HCT116 (cell line): ENCODE results near the gene RNF217. TPM values are rescaled to one million over a fixed set of nuclear protein-coding genes. Genes with fewer than 3 reads are reported as not detected.

Experiments
- ATAC-seq: fragments of 200-7000 bp; cut with Tn5 transposase; 2 replicates; pipeline ENCODE4 v1.9.1; 2020; ENCODE audit warnings: mild to moderate bottlenecking, moderate library complexity
- BruUV-seq: library from RNA; stranded (reverse); fragments of 400-500 nt; replicated peaks from 2 replicates; lab custom pipeline; 2021; lab: Mats Ljungman, UMichigan
- CTCF ChIA-PET: fragments of 300-600 bp; sonication (Branson Sonifier 250); formaldehyde crosslinking; loops from one replicate; lab custom pipeline; 2021; ENCODE audit warnings: antibody characterized with exemption; lab: Charles Lee
- POLR2A ChIA-PET: fragments of 300-600, 350-600 bp; sonication (Branson Sonifier 250); formaldehyde crosslinking; loops from one replicate; lab custom pipeline; 2021; ENCODE audit warnings: antibody characterized with exemption; lab: Charles Lee
- RAD21 ChIA-PET, 2 experiments: fragments of 300-600 bp; sonication (Branson Sonifier 250); formaldehyde crosslinking; loops; one replicate each; lab custom pipeline; 2023; ENCODE audit warnings: low total read pairs in 2 of 2; ENCODE audit not compliant: uncharacterized antibody in 2 of 2, unreplicated experiment in 2 of 2, low non-redundant PET in 1 of 2; lab: Charles Lee
- DNase-seq: peaks from one replicate; pipeline ENCODE4 v3.0.0-alpha.2; 2010; ENCODE audit warnings: low read depth, low spot score
- H2AFZ ChIP-seq: fragments of 200-600 bp; shearing (Covaris generic), sonication (generic); 2 replicates; pipeline ENCODE4 v1.6.1; 2017; ENCODE audit warnings: low read depth, mixed run types, mixed read lengths, antibody characterized with exemption, low read length; ENCODE audit not compliant: poor library complexity, severe bottlenecking
- H3K27ac ChIP-seq: 2 replicates; pipeline ENCODE4 v1.5.1; 2012; ENCODE audit warnings: low read depth, low read length
- H3K27me3 ChIP-seq: fragments of 200-600 bp; sonication (generic); 2 replicates; pipeline ENCODE4 v1.6.1; 2016; ENCODE audit warnings: mixed run types, low read length, mixed read lengths; ENCODE audit not compliant: insufficient read depth
- H3K36me3 ChIP-seq, 2 experiments: fragments of 200-500 bp in 1 of 2; fragments of 200-600 bp in 1 of 2; sonication (Bioruptor generic) in 1 of 2; sonication (generic) in 1 of 2; 2 replicates each; pipeline versions ENCODE4 v1.5.1 to v1.6.1; 2014 to 2016; ENCODE audit warnings: low read length in 2 of 2, inconsistent platforms in 1 of 2, mixed read lengths in 1 of 2, mixed run types in 1 of 2; ENCODE audit not compliant: insufficient read depth in 2 of 2, control insufficient read depth in 1 of 2
- H3K4me1 ChIP-seq, 2 experiments: fragments of 200-600 bp in 1 of 2; sonication (generic) in 1 of 2; 2 replicates each; pipeline versions ENCODE4 v1.5.1 to v1.6.1; 2012 to 2017; ENCODE audit warnings: low read length in 2 of 2, inconsistent platforms in 1 of 2, mild to moderate bottlenecking in 1 of 2, mixed read lengths in 1 of 2, mixed run types in 1 of 2, moderate library complexity in 1 of 2; ENCODE audit not compliant: insufficient read depth in 2 of 2, control insufficient read depth in 1 of 2
- H3K4me2 ChIP-seq: fragments of 200-600 bp; sonication (generic); 2 replicates; pipeline ENCODE4 v1.6.1; 2017; ENCODE audit warnings: mixed run types, low read length, mixed read lengths
- H3K4me3 ChIP-seq, 2 experiments: fragments of 200-600 bp in 1 of 2; sonication (generic) in 1 of 2; replicated peaks in 1 of 2; 2 replicates each; pipeline ENCODE4 v1.5.1; 2011 to 2016; ENCODE audit warnings: low read length in 2 of 2, control low read depth in 1 of 2, low read depth in 1 of 2, mild to moderate bottlenecking in 1 of 2, mixed read lengths in 1 of 2, mixed run types in 1 of 2
- H3K79me2 ChIP-seq: fragments of 200-600 bp; sonication (generic); 2 replicates; pipeline ENCODE4 v1.6.1; 2017; ENCODE audit warnings: mild to moderate bottlenecking, mixed run types, low read length, moderate library complexity, mixed read lengths; ENCODE audit not compliant: insufficient read depth
- H3K9ac ChIP-seq: fragments of 200-600 bp; sonication (generic); 2 replicates; pipeline ENCODE4 v1.6.1; 2016; ENCODE audit warnings: low read length, mixed read lengths
- H3K9me2 ChIP-seq: fragments of 200-600 bp; sonication (generic), shearing (Covaris generic); 2 replicates; pipeline ENCODE4 v1.6.1; 2017; ENCODE audit warnings: mixed run types, mild to moderate bottlenecking, moderate library complexity; ENCODE audit not compliant: insufficient read depth
- H3K9me3 ChIP-seq, 2 experiments: fragments of 200-500 bp in 1 of 2; fragments of 200-600 bp in 1 of 2; sonication (Bioruptor generic) in 1 of 2; sonication (generic) in 1 of 2; 2 replicates each; pipeline ENCODE4 v1.6.1; 2014 to 2017; ENCODE audit warnings: low read length in 2 of 2, mixed read lengths in 2 of 2, inconsistent platforms in 1 of 2, low read depth in 1 of 2, mild to moderate bottlenecking in 1 of 2, mixed run types in 1 of 2, moderate library complexity in 1 of 2; ENCODE audit not compliant: control insufficient read depth in 1 of 2, insufficient read depth in 1 of 2
- H4K20me1 ChIP-seq: fragments of 200-600 bp; sonication (generic), shearing (Covaris generic); 2 replicates; pipeline ENCODE4 v1.6.1; 2017; ENCODE audit warnings: mixed run types, mild to moderate bottlenecking, moderate library complexity; ENCODE audit not compliant: insufficient read depth
- CEBPB ChIP-seq: IDR thresholded peaks from 2 replicates; pipeline ENCODE4 v1.6.1; 2012; ENCODE audit warnings: low read depth
- ELF1 ChIP-seq: IDR thresholded peaks from 2 replicates; pipeline ENCODE4 v1.6.1; 2012; ENCODE audit warnings: low read depth, borderline replicate concordance
- FOSL1 ChIP-seq: IDR thresholded peaks from 2 replicates; pipeline ENCODE4 v1.6.1; 2012; ENCODE audit warnings: low read depth
- MAX ChIP-seq: IDR thresholded peaks from 2 replicates; pipeline ENCODE4 v1.6.1; 2012
- POLR2AphosphoS5 ChIP-seq: IDR thresholded peaks from 2 replicates; pipeline ENCODE4 v1.6.1; 2011; ENCODE audit warnings: mild to moderate bottlenecking, low read depth, low read length, moderate library complexity
- REST ChIP-seq: IDR thresholded peaks from 2 replicates; pipeline ENCODE4 v1.6.1; 2012; ENCODE audit warnings: low read depth
- YY1 ChIP-seq: IDR thresholded peaks from 2 replicates; pipeline ENCODE4 v1.6.1; 2011; ENCODE audit warnings: low read length, low read depth, moderate library complexity, mild to moderate bottlenecking; ENCODE audit not compliant: insufficient replicate concordance; ENCODE audit errors: extremely low read depth
- ZFX ChIP-seq: fragments of 450-650 bp; IDR thresholded peaks from 2 replicates; pipeline ENCODE4 v1.6.1; 2017
- intact Hi-C: fragments of 100-400 bp; cut with micrococcal nuclease; formaldehyde crosslinking; loops from 2 replicates; pipeline ENCODE4 v1.10.0; 2022
- total RNA-seq: library from RNA; stranded (reverse); gene quantifications from one replicate; pipeline ENCODE4 v1.2.1, GENCODE V29; 2021; ENCODE audit not compliant: unreplicated experiment

The RNF217 gene
- total RNA-seq, 1 experiment from 2014 or later: 20.4 TPM

GRCh38 chr6:124953808-124954207 lies 8.4 kb upstream of the RNF217 start:
- Histone ChIP-seq H3K79me2 (no peaks in the 10 kb centered on the region), H3K4me2 (no peak overlapping the region), H3K4me3 (no peak overlapping the region), H3K9me2 (no peaks in the 10 kb centered on the region), H3K9me3 (no peaks in the 10 kb centered on the region), H3K9ac (no peak overlapping the region), H3K27me3 (no peaks in the 10 kb centered on the region), H4K20me1 (no peaks in the 10 kb centered on the region), H3K27ac (no peak overlapping the region), H2AFZ (no peak overlapping the region), H3K4me1 (peaks cover 2 to 7% of the 10 kb centered on the region in 2 experiments; a peak in 2 of 4 replicates), H3K36me3 (no peaks in the 10 kb centered on the region)
- ChIA-PET CTCF (no interaction called here), POLR2A (no interaction called here), RAD21 (no interaction called here)
- no peak for TF ChIP-seq MAX
- TF ChIP-seq POLR2AphosphoS5: no peak
- TF ChIP-seq ZFX: no peak
- no peak for TF ChIP-seq CEBPB
- no peak for TF ChIP-seq YY1
- no peak for TF ChIP-seq REST
- TF ChIP-seq FOSL1: no peak
- no peak for TF ChIP-seq ELF1
- intact Hi-C loops: no loop called here
- no TSS peak for BruUV-seq
- DNase-seq (no peak), ATAC-seq (no peak)
